Suprapubic skin (tissue), 4 donors: ENCODE measurements around the gene CDC25B.

Source experiments
- EP300 ChIP-seq: sonication (generic); formaldehyde crosslinking; IDR thresholded peaks from one replicate; pipeline ENCODE4 v1.6.1; 2017; ENCODE audit warnings: antibody characterized with exemption
- POLR2A ChIP-seq, 2 donors: fragments of 450-650 bp; IDR thresholded peaks; one replicate each; pipeline ENCODE4 v1.6.1; 2017; ENCODE audit warnings: antibody characterized with exemption in 2 of 2, mild to moderate bottlenecking in 2 of 2, moderate library complexity in 2 of 2
- POLR2AphosphoS5 ChIP-seq, 3 donors: sonication (generic); formaldehyde crosslinking; IDR thresholded peaks; one replicate each; pipeline ENCODE4 v1.6.1; 2017; ENCODE audit warnings: antibody characterized with exemption in 3 of 3
- TF ChIP-seq, protein P1 (sequence below), 2 donors: fragments of 200-600 bp in 1 of 2; fragments of 450-650 bp in 1 of 2; sonication (generic) in 1 of 2; IDR thresholded peaks; one replicate each; pipeline ENCODE4 v1.5.1; 2016 to 2019; ENCODE audit warnings: antibody characterized with exemption in 2 of 2, mild to moderate bottlenecking in 1 of 2, moderate library complexity in 1 of 2

DNA sequence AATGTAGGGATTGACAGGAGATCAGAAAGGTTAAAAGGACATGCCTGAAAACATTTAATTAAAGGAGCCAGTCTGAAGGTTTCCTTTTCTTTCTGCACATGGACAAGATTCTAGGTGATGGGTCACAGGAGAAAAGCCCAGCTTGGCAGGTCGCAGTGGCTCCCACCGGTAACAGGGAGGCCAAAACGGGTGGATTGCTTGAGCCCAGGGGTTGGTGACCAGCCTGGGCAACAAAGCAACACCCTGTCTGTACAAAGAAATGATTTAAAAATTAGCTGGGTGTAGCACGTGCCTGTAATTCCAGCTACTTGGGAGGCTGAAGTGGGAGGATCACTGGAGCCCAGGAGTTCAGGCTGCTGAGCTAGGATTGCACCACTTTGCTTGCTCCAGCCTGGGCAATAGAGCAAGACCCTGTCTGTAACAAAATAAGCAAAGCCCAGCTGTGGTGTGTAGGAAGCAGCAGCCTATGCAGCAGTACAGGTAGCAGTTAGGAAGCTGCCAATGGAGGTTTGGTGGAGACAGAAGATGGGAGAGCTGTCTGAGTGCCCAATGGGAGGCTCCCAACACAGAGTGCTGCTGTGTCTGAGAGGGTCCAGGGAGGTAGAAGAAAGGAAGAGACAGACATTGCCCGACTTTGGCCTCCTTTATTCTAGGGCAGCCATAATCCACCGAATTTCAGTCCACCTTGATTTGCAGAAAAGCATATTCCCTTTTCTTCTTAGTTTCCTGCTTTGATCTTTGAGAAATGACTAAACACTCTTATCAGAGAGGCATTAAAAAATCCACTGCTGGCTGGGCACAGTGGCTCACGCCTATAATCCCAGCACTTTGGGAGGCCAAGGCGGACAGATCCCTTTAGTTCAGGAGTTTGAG lies 17.1 kb downstream of the CDC25B start:
- TF ChIP-seq, protein P1, sequence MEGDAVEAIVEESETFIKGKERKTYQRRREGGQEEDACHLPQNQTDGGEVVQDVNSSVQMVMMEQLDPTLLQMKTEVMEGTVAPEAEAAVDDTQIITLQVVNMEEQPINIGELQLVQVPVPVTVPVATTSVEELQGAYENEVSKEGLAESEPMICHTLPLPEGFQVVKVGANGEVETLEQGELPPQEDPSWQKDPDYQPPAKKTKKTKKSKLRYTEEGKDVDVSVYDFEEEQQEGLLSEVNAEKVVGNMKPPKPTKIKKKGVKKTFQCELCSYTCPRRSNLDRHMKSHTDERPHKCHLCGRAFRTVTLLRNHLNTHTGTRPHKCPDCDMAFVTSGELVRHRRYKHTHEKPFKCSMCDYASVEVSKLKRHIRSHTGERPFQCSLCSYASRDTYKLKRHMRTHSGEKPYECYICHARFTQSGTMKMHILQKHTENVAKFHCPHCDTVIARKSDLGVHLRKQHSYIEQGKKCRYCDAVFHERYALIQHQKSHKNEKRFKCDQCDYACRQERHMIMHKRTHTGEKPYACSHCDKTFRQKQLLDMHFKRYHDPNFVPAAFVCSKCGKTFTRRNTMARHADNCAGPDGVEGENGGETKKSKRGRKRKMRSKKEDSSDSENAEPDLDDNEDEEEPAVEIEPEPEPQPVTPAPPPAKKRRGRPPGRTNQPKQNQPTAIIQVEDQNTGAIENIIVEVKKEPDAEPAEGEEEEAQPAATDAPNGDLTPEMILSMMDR (IDR thresholded peaks at IDR 0.05), result no peak
- TF ChIP-seq POLR2A (IDR thresholded peaks at IDR 0.05) (no peak), EP300 (no peak), POLR2AphosphoS5 (IDR thresholded peaks at IDR 0.05) (no peak)
